Measurements from ENCODE around the gene BICC1. TPM values are rescaled to one million over a fixed set of nuclear protein-coding genes. Genes with fewer than 3 reads are reported as not detected.
A peak's percentile ranks its signal among the peaks of the same experiment; 100 is the strongest.

BICC1 gene
- total RNA-seq, 4 donors from 2014 or later = 1.3 to 29.7 (median 17.5) TPM

- no peak overlapping the region for H3K27ac ChIP-seq
- H3K27me3 ChIP-seq = no peaks in the 10 kb centered on the region
- intact Hi-C loops (cut with DNase I; ENCODE audit: low total_unique reads) = no loop called here
- H3K9me3 ChIP-seq = no peaks in the 10 kb centered on the region
- no peaks in the 10 kb centered on the region for H3K36me3 ChIP-seq
- no peak for TF ChIP-seq POLR2A (IDR thresholded peaks at IDR 0.05)
- TF ChIP-seq CTCF (IDR thresholded peaks at IDR 0.05) = no peak
- H3K4me3 ChIP-seq = no peak overlapping the region
- H3K4me1 ChIP-seq = no peaks in the 10 kb centered on the region
- no peak for DNase-seq
Measured at GRCh38 chr10:58627392-58627791, 114.7 kb downstream of the BICC1 start.

- no peaks in the 10 kb centered on the region for H3K27me3 ChIP-seq
- no peaks in the 10 kb centered on the region for H3K4me1 ChIP-seq
- no peaks in the 10 kb centered on the region for H3K9me3 ChIP-seq
- H3K27ac ChIP-seq = no peak overlapping the region
- no peak overlapping the region for H3K4me3 ChIP-seq
- no peak for DNase-seq
- no peaks in the 10 kb centered on the region for H3K36me3 ChIP-seq
- TF ChIP-seq POLR2A (IDR thresholded peaks at IDR 0.05) (no peak), CTCF (IDR thresholded peaks at IDR 0.05) (no peak)
- intact Hi-C loops (cut with DNase I; ENCODE audit: low total_unique reads) = no loop called here
Measured at GRCh38 chr10:58631715-58632114, 119.0 kb downstream of the BICC1 start.

- no peaks in the 10 kb centered on the region for H3K27me3 ChIP-seq
- H3K4me3 ChIP-seq = no peak overlapping the region
- H3K4me1 ChIP-seq = no peaks in the 10 kb centered on the region
- no peaks in the 10 kb centered on the region for H3K9me3 ChIP-seq
- intact Hi-C loops (cut with DNase I; ENCODE audit: low total_unique reads) = no loop called here
- no peaks in the 10 kb centered on the region for H3K36me3 ChIP-seq
- TF ChIP-seq POLR2A (IDR thresholded peaks at IDR 0.05) (no peak), CTCF (IDR thresholded peaks at IDR 0.05) (no peak)
- DNase-seq = no peak
- H3K27ac ChIP-seq = no peak overlapping the region
Measured at GRCh38 chr10:58632216-58632615, 119.5 kb downstream of the BICC1 start.

GRCh38 chr10:58637352-58637751, 124.7 kb downstream of the BICC1 start:
- TF ChIP-seq POLR2A (IDR thresholded peaks at IDR 0.05) = no peak
- no peak for TF ChIP-seq CTCF (IDR thresholded peaks at IDR 0.05)
- intact Hi-C loops (cut with DNase I; ENCODE audit: low total_unique reads) = no loop called here
- no peak for DNase-seq
- H3K27me3 ChIP-seq = no peaks in the 10 kb centered on the region
- H3K4me3 ChIP-seq = no peak overlapping the region
- no peaks in the 10 kb centered on the region for H3K36me3 ChIP-seq
- H3K9me3 ChIP-seq = no peaks in the 10 kb centered on the region
- no peak overlapping the region for H3K27ac ChIP-seq
- no peaks in the 10 kb centered on the region for H3K4me1 ChIP-seq

- H3K27me3 ChIP-seq = no peaks in the 10 kb centered on the region
- DNase-seq = no peak
- H3K9me3 ChIP-seq = no peaks in the 10 kb centered on the region
- intact Hi-C loops (cut with DNase I; ENCODE audit: low total_unique reads) = no loop called here
- H3K4me1 ChIP-seq = no peaks in the 10 kb centered on the region
- no peak for TF ChIP-seq POLR2A (IDR thresholded peaks at IDR 0.05)
- TF ChIP-seq CTCF (IDR thresholded peaks at IDR 0.05) = no peak
- H3K4me3 ChIP-seq = no peak overlapping the region
- H3K36me3 ChIP-seq = no peaks in the 10 kb centered on the region
- peak overlapping the region in 1 of 2 donors; percentile 21 for H3K27ac ChIP-seq
Measured at GRCh38 chr10:58638388-58638787, 125.7 kb downstream of the BICC1 start.
